ENCODE data around the gene KANSL1.
"Not testable (repeated sequence)": the region's sequence is repeated elsewhere in the genome, so short reads cannot be mapped to it uniquely, and the experiment has no call there.

The KANSL1 gene

DNA sequence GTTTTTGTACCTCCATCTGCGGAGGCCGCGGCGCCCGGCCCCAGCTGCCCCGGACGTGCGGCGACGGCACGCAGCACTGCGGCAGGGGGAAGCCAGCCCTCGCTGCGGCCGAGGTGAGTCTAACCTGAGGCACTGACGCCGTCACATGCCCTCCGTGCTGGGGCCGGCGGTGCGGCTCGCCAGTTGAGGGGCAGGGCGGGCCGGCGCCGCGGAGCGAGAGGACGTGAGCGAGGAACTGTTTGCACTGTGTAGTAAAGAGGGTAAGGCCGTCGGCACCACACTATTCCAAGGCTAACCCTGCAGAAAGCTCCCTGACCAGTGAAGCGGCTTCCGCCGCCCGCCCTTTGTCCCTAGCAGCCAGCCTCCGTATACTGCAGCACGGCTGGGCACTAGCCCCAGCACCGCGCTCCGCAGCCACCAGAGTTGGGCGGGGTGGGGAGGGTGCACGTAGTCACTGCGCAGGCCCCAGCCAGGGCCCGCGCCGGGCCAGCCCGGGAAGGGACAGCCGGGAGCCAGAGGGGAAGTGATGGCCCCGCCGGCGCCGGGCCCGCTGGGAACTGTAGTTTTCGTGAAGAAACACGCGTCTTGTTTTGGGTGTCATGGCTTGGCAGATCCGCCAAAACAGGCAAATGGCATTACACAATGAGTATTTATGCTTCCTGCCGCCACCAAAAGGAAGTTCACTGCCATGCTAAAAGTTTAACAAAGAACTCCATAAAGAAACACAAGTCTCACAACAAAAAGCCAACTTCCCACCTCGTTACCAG is 580 bp upstream of the KANSL1 start:
- peak; percentile 98 for DNase-seq (ENCODE audit: low spot score)

DNA sequence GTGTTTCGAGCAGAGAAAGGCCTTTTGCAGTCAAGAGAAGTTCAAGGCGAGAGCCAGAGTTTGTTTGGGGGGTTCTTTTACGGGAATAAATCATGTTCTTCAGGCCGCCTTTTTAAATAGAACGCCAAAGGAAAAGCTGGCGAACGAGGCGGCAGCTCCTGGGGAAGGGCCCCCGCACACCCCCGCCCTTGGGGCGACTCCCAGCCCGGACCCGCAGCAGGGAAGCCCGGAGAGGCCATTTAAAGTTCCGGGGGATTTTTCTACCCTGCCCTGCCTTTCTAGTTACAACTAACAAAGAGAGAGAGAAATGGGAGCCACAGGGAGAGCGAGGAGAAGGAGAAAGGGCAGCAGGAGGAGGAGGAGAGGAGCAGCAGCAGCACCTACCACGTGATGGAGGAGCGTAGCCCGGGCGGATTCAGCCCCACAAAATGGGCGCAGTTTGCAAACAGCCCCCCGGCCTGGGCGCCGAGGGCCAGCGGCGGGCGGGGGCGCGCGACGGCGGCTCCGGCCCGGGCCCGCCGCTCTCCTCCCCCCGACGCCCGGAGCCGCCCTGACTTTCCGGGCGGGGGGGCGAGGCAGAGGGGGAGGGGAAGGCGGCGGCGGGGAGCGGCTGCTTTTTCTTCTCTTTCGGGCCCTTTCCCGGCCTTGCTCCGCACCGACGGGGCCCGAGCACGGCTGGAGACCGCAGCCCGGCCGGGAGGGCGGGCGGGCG is 634 bp downstream of the KANSL1 start:
- DNase-seq (ENCODE audit: low spot score) = peak; percentile 69

- no peak for DNase-seq (ENCODE audit: low spot score)
Observed at GRCh38 chr17:46192189-46192438, 1.1 kb downstream of the KANSL1 start.

DNA sequence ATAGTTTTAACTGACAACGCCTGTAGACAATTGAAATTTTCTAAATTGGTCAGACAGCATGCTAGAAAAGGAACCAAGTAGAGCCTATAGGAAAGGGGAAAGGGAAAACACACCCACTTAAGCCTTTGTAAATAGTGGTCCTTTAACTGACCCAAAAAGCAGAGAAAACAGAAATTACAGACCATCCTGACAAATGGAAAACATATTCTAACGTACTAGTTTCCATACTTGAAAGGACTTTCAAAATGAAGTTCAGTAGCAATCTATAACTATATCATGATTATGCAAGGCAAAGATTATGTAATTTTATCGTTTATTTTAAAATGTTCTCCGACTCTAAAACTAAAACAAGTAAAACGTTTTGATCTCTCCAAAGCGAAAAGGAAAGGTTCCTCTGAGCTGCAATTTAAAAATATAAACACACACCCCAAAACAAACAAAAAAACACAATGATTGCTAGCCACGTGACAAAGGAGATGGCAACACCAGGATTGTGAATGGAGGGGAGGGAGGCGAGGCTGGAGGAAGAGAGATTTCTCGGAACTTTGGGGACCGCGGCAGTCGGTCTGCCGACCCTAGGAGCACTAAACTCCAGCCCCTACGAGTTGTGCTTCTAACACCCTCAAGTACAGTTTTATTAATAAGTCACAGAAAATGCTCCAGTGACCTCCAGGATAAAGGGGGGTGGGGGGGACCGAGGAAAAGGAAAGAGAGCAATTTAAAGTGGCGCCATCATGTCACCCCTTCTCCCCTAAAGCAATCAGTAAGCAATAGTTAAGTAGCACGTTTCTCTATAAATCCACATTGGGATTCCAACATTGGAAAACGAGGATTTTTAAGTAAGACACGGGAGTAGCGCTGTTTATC is 1.7 kb downstream of the KANSL1 start:
- DNase-seq (ENCODE audit: low spot score) = peak; percentile 53

GRCh38 chr17:46190763-46191162 is 2.5 kb downstream of the KANSL1 start:
- DNase-seq (ENCODE audit: low spot score) = no peak

DNA sequence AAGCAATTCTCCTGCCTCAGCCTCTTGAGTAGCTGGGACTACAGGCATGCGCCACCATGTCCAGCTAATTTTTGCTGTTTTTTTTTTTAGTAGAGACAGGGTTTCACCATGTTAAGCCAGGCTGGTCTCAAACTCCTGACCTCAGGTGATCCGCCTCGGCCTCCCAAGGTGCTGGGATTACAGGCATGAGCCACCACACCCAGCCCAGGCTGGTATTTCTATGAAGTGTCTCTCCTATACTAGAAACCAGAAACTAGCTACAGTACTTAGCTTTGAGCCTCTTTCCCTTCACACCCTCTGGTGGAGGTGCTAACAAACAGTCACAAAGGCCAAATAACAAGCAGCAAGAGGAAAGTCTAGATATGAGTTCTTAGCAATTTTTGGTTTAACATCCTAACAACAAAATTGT is 6.4 kb downstream of the KANSL1 start:
- DNase-seq (ENCODE audit: low spot score) = peak; percentile 62

DNA sequence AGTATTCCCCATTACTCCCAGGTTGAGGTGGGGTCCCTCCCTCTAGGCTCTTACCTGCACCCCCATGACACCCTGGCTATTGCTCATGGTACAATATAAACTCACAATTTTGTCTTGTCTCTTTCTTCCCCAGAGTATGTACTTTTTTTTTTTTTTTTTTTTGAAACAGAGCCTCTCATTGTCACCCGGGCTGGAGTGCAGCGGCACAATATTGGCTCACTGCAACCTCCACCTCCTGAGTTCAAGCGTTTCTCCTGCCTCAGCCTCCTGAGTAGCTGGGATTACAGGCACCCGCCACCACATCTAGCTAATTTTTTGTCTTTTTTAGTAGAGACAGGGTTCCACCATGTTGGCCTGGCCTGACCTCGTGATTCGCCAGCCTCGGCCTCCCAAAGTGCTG is 8.5 kb downstream of the KANSL1 start:
- no peak for DNase-seq (ENCODE audit: low spot score)

DNA sequence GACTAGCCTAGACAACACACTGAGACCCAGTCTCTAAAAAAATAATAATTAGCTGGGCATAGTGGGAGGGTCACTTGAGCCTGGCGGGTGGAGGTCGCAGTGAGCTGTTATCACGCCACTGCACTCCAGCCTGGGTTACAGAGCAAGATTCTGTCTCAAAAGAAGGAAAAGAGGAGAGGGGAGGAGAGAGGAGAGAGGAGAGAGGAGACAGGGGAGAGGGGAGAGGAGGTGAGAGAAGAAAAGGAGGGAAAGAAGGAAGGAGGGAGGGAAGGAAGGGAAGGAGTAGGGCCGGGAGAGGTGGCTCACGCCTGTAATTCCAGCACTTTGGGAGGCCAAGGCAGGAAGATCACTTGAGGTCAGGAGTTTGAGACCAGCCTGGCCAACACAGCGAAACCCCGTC is 9.8 kb downstream of the KANSL1 start:
- DNase-seq (ENCODE audit: low spot score) = not testable (repeated sequence)

DNA sequence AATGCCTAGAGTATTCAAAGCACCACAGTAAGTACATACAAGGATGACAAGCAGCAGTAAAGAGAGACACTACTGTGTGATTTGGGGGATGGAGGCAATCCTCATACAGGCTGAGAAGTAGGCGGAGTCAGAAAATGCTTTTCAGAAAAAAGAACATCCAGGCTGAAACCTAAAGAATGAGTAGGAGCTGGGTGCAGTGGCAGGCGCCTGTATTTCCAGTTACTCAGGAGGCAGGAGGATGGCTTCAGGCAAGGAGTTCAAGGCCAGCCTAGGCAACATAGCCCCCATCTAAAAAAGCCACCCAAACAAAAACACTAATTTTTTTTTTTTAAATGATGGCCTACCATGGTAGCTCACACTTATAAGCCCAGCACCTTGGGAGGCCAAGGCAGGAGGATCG is 10.3 kb downstream of the KANSL1 start:
- DNase-seq (ENCODE audit: low spot score) = no peak

DNA sequence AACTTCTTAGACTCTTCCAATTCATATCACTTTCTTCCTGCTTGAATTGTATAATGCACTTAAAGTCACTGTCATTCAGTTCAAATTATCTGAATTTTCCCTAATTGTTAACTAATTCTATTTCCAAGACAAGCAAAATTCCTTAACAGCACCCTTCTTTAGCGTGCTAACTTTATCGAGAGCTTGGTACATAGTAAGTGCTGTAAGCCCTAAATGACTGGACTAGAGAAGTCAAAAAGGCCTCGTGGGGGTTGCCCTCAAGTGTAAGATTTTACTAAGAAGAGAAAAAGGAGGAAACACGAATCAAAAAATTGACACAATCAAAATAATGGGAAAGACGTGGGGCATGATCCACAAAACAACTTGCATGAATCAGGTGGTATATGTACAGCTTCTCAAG is 11.3 kb downstream of the KANSL1 start:
- DNase-seq (ENCODE audit: low spot score) = no peak

DNA sequence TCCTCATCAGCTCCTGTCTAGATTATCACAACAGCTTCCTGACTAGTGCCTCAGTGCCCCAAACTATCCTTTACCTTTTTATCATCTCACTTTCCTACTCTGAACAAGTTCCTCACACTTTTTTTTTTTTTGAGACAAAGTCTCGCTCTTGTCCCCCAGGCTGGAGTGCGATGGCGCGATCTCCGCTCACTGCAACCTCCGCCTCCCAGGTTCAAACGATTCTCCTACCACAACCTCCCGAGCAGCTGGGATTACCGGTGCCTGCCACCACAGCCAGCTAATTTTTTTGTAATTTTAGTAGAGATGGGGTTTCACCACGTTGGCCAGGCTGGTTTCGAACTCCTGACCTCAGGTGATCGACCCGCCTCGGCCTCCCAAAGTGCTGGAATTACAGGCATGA is 11.9 kb downstream of the KANSL1 start:
- not testable (repeated sequence) for DNase-seq (ENCODE audit: low spot score)

DNA sequence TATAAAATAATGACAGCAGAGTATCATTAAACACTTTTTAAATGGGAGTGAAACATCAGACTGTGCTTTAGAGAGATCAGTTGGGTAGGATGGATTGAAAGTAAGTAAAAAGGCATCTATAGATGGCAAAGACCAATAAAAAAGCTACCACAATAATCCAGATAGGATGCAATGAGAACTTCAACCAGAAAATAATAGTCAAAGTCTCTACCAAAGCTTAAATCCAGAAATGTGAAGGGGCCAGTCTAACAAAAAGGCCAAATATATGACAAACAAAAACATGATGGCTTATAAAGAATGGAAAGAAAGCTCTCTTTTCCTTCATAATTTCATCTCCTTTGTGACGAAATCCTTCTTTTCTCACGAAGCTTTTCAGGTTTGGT is 12.3 kb downstream of the KANSL1 start:
- DNase-seq (ENCODE audit: low spot score) = no peak

- DNase-seq (ENCODE audit: low spot score) = not testable (repeated sequence)
Observed at GRCh38 chr17:46180185-46180891, 12.9 kb downstream of the KANSL1 start.

DNA sequence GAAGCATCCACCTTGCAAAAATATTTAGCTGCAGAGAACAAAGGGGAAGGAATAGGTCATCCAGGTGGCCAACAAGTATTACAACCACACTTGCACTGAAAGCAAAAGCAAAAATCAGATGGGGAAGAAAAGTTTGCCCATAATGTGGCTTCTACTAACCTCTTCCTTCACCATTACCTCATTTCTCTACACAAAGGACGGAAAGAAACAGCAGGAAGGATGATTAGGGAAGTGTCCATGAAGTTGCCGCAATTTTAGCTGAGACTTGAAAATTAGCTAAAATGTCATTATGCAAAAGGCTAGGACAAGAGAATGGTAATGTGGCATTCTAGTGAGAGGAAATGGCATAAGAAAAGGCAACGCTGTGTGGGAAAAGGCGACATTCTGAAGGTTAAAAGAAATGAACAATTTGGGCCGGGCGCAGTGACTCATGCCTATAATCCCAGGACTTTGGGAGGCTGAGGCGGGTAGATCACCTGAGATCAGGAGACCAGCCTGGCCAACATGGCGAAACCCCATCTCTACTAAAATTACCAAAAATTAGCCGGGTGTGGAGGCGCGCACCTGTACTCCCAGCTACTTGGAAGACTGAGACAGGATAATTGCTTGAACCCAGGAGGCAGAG is 13.7 kb downstream of the KANSL1 start:
- DNase-seq (ENCODE audit: low spot score) = peak; percentile 46

- DNase-seq (ENCODE audit: low spot score) = peak; percentile 39
Observed at GRCh38 chr17:46178550-46179214, 14.5 kb downstream of the KANSL1 start.

- DNase-seq (ENCODE audit: low spot score) = no peak
Observed at GRCh38 chr17:46176975-46177374, 16.3 kb downstream of the KANSL1 start.

GRCh38 chr17:46175891-46176290 is 17.3 kb downstream of the KANSL1 start:
- no peak for DNase-seq (ENCODE audit: low spot score)

- DNase-seq (ENCODE audit: low spot score) = no peak
Observed at GRCh38 chr17:46173153-46173552, 20.1 kb downstream of the KANSL1 start.

DNA sequence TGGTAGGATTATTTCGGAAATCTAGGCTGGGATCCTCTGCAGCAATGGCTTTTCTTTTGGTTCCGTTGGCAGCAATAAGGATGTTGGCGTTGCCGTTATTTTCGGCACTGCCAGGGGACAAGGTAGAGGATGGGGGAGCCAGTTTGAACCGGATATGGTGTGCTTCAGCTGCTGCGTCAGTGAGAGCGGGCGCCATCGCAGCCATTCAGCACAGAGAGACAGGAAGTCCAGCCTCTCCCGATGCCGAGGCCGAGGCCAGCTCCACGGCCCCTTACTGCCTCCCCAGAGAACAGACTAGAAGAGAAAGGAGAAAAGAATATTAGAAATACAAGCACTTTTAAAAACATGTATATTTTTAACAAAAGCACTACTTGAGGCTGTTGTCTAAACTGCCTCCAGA is 21.3 kb downstream of the KANSL1 start:
- no peak for DNase-seq (ENCODE audit: low spot score)

- no peak for DNase-seq (ENCODE audit: low spot score)
Observed at GRCh38 chr17:46170639-46171429, 22.4 kb downstream of the KANSL1 start.
